Fibroblast of skin of left biceps (primary cell): ENCODE results near the gene RANBP1.
A peak's percentile ranks its signal among the peaks of the same experiment; 100 is the strongest.

Experiments
- DNase-seq, 2 experiments: peaks; one replicate each; pipeline ENCODE4 v3.0.0-alpha.2; 2013; ENCODE audit warnings: low read depth in 2 of 2

RANBP1 gene

DNA sequence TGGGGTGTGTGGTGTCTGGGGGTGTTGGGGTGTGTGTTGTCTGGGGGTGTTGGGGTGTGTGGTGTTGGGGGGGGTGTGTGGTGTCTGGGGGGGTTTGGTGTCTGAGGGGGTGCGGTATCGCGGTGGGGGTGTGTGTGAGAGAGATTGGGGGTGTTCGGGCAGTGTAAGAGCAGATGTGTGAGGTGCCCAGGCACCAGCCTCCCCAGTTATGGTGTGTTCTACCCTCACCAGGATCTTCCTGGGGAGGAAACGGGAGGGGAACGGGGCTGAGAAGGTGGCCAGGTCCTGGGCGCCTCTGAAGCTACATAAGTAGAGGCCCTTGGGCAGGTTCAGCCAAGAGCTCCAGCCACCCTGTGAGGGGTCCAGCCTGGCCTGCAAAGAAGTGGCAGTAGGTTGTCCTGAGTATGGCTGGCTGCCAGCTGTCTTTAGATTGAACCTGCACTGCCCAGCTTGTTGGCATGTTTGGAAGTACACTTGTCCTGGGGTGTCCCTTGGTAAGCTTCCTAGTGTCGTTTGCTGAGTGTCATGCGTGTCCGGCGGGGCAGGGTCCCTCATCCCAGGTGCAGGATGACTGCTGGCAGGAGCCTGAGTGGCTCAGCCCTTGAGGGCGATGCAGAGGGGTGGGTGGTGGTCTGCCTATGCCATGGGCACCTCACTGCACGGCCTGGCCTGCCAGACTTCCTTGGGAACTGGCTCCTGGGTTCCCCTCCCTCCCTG, 7.6 kb downstream of the RANBP1 start:
- DNase-seq = no peak

DNA sequence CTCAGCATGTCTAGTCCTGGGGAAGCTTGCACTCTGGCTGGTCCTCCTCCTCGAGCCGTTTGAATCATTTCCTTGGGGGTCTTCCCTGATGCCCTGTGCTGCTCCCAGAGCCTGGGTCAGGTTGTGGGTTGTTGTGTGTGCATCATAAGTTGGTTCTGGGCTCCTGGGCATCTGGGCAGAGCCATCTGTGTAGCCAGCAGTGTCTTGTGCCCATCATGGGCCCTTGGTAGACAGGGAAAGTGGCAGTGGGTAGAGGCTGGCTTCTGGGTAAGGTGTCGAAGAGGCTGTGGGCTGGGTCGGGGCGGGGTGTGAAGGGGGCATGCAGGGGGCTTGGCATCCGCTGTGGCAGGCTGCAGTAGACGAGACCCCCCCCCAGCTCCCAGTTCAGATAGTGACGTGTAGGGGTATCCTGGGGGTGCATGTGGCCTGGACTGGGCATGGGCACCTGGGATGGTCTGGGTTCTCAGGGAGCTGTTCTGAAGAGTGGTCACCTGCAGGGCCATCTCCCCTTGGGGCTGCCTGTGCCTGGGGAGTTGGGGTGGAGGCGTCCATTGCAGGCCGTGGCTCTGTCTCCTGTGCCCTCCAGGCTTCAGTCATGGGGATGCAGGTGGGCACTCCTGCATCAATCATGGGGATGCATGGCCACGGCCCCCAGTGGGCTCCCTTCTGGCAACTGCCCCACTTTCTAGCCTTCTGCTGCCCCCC, 8.3 kb downstream of the RANBP1 start:
- DNase-seq = no peak

DNA sequence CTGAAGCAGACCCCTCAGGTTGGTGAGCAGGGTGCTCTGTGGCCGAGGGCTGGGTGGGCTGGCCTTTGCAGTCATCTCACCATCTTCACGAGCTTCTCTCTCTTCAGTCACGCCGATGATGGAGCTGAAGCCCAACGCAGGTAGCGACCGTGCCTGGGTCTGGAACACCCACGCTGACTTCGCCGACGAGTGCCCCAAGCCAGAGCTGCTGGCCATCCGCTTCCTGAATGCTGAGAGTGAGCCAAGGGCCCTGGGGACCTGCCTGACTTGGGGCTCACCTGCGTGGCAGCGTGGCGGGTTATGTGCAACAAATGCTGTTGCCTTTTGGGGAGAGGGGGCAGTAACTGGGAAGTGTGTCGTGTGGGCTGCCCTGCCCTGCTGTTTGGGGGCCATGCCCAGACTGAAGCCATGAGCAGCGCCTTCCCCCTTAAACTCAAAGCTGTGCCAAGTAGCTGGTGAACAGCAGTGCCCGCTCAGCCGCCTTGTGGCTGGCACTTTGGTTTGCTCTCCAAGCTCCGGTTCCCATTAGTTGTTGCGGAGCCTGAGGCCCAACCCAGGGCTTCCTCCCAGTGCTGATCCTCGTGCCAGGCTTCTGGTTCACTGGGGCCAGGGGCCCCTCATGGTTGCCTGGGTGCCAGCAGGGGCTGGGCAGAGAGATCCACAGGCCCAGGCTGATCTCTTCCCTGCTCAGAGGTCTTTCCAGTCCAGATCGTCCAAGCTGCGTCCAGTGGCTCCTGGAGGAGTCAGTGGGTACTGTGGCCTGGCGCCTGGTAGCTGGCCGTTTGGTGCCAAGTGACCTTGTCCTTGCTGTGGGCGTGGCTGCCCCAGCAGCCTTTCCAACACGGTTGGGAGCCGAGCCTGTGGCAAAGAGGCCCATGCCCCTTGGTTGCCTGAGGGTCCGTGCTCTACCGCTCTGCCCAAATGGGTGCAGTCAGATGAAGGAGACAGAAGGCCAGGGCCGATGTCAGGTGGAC, 9.6 kb downstream of the RANBP1 start:
- no peak for DNase-seq

DNA sequence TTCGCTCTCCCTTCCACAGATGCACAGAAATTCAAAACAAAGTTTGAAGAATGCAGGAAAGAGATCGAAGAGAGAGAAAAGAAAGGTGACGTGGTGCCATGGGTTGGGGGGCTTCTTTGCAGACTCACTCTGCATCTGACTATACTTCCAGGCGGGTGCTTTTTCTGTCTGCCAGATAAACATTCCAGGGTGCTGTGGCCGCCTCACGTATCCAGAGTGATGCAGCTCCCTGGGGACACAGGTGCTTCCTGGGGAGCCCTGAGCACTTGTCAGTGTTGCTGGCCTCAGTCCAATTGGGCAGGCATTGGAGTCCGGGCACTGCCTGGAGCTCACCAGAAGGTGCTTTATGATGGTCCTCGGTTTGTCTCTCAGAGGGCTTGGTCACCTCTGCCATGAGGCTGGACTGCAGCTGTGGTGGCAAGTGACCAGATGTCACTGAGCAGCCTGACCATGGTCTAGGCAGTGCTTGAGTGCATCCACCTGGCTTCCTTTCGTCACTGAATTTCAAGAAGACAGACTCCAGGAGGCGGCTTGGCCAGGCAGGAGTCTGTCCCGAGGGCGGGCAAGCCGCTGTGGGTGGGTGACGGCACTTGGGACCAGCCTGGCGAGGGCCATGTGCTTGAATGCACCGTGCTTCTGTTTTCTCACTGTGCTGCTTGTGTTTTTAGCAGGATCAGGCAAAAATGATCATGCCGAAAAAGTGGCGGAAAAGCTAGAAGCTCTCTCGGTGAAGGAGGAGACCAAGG, 10.6 kb downstream of the RANBP1 start:
- no peak for DNase-seq

DNA sequence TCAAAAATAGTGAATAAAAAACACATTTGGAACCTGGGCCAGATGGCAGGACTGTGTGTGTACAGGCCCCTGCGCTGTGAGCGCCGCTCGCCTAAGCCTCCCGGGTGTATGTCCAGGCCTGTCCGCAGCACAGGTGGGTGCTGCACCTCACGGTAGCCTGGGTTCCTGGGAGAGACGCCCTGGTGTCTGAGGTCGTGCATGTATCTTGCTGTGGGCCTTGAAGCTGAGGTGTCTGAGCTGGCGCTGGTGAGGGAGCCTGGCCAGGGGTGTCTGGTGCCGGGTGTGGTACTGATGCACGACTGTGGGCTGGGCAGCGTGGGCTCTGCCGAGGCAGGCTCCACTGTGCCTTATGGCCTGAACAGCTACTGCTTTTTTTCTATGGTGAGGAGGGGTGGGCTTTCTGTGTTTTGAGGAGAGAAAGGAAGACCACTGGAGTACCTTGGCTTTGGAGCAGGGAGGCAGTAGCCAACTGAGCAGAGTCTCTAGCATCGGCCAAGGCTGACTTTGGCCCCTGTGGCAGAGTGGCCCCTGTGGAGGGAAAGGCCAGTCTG, 11.5 kb downstream of the RANBP1 start:
- DNase-seq = no peak

DNA sequence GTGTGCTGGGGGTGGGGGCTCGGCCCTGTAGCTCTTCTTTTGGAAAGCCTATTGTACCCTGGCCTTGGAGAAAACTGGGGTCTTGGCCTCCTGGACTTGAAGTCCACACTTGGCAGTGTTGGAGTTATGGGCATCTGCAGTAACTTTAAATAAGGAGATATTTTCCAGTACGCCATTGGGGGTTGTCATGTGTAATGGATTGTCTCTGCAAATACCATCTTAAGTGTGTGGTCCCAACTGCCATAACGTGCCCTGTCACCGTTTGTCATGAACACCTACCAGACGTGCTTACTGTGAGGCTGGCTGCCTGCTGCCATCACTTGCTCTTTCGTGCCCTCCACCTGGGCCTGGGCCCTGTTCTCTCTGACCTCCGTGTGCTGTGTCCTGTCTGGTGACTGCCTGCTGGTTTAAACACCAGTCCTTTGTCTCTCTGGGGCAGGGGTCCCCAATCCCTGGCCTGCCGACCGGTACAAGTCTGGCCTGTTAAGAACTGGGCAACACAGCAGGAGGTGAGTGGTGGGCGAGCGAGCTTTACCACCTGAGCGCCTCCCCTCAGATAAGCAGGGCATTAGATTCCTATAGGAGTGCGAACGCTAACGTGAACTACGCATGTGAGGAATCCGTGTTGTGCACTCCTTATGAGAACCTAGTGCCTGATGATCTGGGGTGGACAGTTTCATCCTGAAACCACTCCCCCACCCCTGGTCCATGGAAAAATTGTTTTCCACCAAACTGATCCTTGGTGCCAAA, 12.1 kb downstream of the RANBP1 start:
- no peak for DNase-seq

DNA sequence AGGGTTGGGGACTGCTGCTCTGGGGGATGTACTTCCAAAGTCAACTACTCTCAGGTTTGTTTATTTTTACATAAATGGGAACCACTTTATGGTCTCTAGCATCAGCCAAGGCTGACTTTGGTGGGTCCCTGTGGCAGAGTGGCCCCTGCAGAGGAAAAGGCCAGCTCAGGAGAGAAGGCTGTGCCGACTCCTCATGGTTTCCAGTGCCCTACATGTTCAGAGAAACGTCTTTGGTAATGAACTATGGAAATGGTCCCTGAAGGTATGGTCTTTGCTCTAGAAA, 12.7 kb downstream of the RANBP1 start:
- no peak for DNase-seq

DNA sequence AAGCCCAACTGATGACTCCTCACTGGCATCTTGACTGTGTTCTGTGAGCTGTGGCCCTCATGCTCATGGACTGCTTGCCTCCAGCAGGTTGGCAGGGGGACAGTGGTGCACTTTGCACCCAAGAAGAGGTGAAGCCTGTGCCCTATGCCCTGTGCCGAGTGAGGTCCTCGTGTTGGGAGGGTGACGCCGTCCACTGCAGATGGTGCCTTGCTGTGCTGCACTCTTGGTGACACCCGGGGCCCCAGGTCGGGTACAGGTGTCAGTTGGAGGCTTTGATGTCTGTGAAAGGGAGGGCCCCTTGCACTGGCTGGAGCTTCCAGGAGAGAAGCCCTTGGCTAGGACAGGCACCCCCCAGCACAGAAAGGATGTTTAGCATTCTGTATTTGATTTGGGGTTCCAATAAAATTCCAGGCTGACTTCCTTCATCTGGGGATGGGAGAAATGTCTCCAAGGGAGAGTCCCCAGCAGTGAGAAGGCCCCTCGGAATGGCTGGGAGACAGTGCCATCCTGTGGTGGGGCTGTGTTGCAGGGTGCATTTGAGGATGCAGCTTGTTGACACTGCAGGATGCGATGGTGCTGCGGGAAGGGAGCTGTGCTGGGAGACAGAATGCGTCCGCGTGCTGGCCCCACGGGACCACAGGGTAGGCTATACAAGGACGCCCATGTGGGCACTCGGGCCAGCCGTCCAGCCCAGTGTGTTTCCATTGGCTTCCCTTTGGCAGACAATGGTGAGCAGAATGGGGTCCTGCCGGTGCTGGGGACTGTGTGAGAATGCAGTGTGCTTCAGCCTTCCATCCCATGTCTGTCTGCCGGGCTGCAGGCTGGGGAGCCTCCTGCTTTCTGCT, 13.2 kb downstream of the RANBP1 start:
- no peak for DNase-seq

DNA sequence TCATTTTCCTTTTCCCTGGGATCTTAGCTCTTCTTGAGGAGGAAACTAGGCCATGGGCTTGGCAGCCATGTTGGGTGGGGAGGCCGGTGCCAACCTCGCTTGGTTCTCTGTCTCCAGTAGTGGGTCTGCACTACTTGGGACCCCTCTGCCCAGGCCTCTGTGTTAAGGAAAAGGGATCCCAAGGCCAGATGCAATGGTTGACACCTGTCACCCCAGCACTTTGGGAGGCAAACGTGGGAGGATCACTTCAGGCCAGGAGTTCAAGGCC, 13.8 kb downstream of the RANBP1 start:
- DNase-seq = no peak

DNA sequence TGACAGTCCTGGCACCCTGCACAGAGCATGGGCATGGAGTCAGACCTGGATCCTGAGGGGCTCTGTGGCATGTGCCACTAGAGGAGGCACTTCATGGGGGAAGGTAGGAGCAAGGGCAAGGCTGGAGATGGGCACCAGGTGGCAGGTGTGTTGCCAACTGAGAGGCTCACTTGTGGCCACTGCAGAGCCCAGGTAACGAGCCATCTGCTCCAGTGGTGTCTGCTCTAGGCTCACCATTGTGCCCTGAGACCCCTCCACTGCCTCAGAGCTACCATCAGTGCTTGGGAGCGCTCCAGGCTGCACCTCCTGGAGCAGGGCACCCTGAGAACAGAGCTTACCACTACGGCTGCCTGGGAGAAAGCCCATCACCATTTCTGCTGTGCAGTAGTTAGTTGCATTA, 14.4 kb downstream of the RANBP1 start:
- no peak for DNase-seq

DNA sequence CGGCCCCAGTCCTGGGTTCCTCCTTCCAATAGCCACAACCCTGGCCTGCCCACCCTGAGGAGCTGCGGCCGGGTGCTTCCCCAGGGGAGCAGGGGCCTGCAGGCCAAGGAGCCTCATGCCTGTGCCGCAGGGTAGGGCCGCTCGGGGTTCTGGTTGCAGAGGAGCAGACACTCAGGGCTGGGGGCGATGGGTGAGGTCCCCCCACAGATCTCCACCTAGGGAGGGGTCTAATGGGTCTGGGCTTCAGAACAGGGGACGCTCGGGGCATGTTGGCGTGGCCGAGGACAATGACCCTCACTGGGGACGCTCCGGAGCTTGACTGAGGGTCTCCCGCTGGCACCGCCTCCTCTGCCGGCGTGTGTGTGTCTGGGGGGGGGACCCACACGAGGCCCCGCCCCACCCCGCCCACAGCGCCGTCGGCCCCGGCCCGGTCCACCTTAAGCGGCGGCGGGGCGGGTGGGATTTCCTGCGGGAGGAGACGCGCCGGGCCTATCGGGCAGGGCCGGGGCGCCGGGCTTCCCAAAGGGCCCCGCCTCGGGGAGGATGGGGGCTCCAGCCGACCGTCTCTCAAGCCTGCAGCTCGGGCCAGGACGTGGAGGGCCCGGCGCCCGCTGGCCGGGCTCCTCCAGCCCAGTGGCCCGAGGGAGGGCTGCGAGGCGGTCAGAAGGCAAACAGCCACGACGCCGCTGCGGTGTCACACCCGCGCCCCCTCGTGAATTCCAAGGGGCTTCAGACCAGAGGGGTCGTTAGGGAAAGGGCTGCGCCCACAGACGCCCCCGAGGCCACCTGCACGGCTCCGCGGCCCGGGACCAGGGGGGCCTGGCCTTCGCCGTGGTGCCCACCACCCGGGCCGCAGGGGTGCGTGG, 15.1 kb downstream of the RANBP1 start:
- peak; percentile 34 to 47 for DNase-seq

DNA sequence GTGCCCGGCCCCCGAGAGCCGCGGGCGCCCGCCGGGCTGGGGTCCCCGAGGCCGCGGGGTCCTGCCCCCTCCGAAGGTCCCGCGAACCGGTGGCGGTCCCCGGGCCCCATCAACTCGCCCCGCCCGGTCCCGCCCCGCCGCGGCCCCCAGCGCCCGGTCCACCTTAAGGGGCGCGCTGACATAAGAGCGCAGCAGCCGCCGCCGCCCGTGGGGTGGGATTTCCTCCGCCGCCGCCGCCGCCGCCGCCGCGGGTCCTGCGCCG, 15.6 kb downstream of the RANBP1 start, which contains the start of gene ZDHHC8:
TSS of gene ZDHHC8 (plus strand) at position 208 of the 262 bp plus-strand sequence. CDS start 144 bp downstream, outside the sequence.
- no peak for DNase-seq

DNA sequence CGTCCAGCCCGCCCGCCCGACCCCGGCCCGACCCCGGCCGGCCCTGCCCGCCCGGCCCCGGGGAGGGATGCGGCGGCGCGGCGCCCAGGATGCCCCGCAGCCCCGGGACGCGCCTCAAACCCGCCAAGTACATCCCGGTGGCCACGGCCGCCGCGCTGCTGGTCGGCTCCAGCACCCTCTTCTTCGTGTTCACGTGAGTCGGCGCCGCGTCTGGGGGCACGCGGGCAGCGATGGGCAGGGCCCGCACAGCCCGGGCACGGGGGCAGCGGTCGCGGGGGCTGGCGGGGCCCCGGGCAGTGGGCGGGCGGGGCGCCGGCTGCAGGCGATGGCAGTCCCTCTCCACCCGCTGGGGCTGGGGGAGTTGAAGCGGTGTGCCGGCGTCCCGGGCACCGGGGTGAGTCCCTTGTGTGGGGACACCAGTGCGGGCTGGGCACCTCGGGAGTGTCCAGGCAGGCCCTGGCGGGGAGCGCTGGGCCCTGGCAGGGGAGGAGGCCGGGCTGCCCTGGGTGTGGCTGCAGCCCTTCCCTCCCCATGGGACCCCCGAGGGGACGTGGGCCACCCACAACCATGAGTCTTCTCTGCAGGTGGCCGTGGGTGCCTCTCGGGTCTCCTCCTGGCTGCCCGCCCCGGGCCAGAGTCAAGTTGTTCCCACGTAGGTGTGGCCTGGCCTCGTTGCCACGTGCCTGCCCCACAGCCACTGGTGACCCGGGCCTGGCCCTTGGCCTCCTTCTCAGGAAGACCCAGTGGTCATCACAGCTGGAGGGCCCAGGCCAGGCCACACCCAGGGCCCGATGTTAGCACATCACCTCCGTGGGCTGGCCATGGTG, 16.2 kb downstream of the RANBP1 start:
- DNase-seq = no peak

DNA sequence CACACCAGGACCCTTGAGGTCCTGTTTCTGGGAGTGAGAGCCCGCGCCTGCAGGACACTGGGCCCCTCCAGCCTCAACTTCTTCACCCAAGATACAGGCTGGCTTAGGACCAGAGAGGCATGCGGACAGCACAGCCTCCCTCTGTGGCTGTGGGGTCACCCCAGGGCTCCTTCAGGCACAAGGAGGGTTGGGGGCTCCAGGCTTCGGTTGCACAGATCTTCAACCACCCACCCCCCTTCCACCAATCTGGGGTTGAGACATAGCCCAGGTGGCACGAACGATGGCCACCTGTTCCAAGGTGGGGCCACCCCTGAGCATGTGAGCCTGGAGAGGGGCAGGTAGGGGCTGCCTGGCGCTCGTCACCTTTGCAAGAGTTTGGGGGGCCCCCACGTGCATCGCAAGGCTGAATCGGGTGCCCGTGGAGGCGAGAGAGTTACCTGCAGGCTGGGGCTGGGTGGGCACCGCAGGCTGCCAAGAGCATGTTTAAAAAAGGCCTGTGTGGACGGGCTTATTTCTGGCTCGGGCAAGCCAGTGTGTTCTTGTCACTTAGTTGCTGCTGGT, 16.9 kb downstream of the RANBP1 start:
- no peak for DNase-seq

DNA sequence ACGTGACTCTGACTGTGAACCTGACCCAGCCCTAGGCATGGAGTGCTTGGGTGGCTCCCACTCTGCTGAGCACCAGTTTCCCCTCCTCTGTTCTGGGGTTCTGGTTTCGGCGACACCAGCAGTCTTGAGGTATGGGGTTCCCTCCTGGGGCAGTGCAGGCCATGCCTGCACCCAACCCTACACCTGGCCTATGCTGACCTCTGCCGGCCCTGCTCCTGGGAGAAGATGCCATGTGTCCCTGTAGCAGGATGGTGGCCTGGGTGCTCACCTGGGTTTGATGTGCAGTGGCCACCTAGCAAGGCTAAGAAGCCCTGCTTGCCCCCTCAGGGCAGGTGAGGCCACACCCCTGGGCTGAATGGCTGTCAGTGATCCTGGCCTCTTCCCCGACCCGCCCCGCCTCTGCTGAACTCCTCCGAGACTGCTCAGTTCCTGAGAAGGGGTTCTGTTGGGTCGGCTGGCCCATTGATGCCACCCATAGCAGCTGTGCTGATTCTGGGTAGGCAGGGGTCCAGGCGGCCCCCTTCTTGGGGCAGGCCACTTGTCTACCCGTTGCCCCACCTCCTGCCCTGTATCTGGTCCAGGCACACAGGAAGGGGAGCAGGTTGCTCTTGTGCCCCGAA, 18.1 kb downstream of the RANBP1 start:
- DNase-seq = no peak

DNA sequence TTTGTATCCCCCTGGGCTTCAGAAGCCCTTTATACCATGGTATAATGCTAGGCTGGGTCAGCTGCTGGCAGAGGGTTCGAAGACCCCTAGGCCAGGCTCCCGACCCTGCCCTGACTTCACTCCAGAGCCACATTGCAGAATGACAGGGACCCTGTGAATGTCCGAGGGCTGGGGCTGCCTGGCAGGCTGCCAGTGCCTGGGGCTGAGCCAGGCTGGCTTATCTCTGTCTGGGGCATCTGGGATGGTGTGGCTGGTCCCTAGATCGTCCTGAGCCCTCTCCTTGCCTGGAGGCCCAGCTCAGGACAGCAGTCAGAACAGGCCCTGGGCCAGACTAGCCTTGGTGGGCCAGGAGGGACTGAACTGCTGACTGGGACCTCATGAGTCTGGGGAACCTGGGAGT, 19.4 kb downstream of the RANBP1 start:
- DNase-seq = no peak

DNA sequence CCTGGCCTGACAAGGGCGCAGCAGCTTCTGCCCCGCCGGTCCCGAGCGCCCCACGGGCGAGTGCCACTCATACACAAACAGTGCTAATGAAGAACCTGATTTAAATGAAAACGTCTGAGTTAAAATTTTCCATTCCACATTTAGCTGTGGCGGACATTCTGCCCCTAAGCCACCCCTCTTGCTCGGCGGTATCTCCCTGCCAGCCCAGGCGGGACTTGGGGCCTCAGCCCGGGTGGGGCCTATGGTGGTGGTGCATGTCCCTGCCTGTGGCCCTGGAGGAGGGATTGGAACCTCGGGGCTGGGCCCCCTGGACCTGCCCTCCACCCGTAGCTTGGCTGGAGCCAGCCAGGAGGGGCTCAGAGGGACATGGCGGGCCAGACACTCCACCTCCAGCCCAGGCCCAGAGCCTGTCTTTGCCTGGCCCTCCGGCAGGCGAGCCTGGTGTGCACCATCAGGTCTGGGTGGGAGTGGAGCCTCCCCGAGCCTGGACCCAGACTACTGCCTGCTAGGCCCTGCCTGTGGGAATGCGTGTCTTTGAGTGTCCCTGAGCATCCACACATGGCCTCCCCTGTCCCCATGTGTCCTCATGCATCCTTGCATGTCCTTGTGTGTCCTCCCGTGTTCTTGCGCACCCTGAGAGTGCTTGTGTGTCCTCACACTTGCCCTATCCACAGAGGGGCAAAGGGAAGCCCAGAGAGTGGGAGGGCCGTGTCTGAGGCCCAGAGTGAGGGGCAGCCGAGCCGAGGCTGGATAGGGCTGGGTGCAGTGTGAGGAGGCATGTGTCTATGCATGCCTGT, 20.1 kb downstream of the RANBP1 start:
- DNase-seq = no peak
